ENCODE data around the gene DFFB. TPM values are rescaled to one million over a fixed set of nuclear protein-coding genes. Genes with fewer than 3 reads are reported as not detected.

DFFB gene
- total and polyA plus RNA-seq, 10 donors: 6.3 to 13.8 (median 10.3) TPM

DNA sequence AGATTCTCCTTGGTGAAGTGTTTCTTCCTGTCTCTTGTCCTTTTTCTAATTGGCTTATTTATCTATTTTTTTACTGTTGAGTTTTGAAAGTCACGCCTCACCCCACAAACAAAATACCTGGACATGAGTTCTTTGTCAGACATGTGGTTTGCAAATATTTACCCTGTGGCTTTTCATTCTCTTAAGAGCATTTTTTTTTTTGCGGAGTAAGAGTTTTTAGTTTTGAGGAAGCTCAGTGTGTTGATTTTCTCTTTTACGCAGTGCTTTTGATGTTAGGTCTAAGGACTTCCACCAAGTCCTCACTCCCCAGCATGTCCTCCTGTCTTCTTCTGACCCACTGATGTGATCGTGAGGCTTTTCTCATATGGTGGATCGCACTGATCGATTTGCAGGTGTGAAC, 7.6 kb downstream of the DFFB start:
- H3K9me3 ChIP-seq: no peaks in the 10 kb centered on the region
- 80 to 94% (median 84%) methylated on average over 6 of the region's 6 CpGs for WGBS, 5 donors
- no peak overlapping the region for H3K27ac ChIP-seq
- no peak overlapping the region for H3K4me3 ChIP-seq
- DNase-seq: no peak
- TF ChIP-seq, protein P1, sequence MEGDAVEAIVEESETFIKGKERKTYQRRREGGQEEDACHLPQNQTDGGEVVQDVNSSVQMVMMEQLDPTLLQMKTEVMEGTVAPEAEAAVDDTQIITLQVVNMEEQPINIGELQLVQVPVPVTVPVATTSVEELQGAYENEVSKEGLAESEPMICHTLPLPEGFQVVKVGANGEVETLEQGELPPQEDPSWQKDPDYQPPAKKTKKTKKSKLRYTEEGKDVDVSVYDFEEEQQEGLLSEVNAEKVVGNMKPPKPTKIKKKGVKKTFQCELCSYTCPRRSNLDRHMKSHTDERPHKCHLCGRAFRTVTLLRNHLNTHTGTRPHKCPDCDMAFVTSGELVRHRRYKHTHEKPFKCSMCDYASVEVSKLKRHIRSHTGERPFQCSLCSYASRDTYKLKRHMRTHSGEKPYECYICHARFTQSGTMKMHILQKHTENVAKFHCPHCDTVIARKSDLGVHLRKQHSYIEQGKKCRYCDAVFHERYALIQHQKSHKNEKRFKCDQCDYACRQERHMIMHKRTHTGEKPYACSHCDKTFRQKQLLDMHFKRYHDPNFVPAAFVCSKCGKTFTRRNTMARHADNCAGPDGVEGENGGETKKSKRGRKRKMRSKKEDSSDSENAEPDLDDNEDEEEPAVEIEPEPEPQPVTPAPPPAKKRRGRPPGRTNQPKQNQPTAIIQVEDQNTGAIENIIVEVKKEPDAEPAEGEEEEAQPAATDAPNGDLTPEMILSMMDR (IDR thresholded peaks at IDR 0.05 in 8 of 11, conservative IDR thresholded peaks at IDR 0.05 in 3 of 11): no peak
- TF ChIP-seq POLR2A (IDR thresholded peaks at IDR 0.05): no peak
- TF ChIP-seq POLR2AphosphoS5 (IDR thresholded peaks at IDR 0.05): no peak
- H3K4me1 ChIP-seq: no peaks in the 10 kb centered on the region
- intact Hi-C loops (cut with DNase I; ENCODE audit: low total_unique reads): no loop called here
- H3K36me3 ChIP-seq: peaks cover 0 to 67% (median 28%) of the 10 kb centered on the region in 6 donors
- no peaks in the 10 kb centered on the region for H3K27me3 ChIP-seq (replicated peaks in 1 of 7)

DNA sequence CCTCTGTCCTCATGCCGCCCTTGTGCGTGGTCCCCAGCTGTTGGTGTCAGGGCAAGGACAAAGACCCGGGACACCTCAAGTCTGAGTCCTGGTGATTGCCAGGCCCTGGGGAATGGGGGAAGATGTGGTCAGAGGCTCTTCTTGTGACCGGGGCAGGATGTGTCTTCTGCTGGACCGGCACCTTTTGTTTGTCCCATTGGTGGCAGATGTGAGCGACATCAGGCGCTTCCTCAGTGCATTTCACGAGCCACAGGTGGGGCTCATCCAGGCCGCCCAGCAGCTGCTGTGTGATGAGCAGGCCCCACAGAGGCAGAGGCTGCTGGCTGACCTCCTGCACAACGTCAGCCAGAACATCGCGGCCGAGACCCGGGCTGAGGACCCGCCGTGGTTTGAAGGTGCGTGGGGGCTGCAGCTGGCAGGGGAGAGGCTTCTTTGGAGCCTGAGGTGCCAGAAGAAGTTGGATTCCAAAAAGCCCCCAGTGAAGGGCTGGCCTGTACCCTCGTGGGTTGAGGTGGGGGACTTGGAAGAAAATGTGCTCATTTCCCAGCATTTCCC, 8.4 kb downstream of the DFFB start:
- intact Hi-C loops (cut with DNase I; ENCODE audit: low total_unique reads): no loop called here
- H3K4me1 ChIP-seq: no peaks in the 10 kb centered on the region
- no peak overlapping the region for H3K4me3 ChIP-seq
- TF ChIP-seq, protein P1 (IDR thresholded peaks at IDR 0.05 in 8 of 11, conservative IDR thresholded peaks at IDR 0.05 in 3 of 11): no peak
- TF ChIP-seq POLR2A (IDR thresholded peaks at IDR 0.05) (no peak), POLR2AphosphoS5 (IDR thresholded peaks at IDR 0.05) (no peak)
- no peaks in the 10 kb centered on the region for H3K9me3 ChIP-seq
- no peak overlapping the region for H3K27ac ChIP-seq
- peaks cover 0 to 75% (median 36%) of the 10 kb centered on the region in 6 donors for H3K36me3 ChIP-seq
- DNase-seq: no peak
- H3K27me3 ChIP-seq (replicated peaks in 1 of 7): no peaks in the 10 kb centered on the region
- 74 to 88% (median 85%) methylated on average over 7 to 18 of the region's 18 CpGs for WGBS, 5 donors

DNA sequence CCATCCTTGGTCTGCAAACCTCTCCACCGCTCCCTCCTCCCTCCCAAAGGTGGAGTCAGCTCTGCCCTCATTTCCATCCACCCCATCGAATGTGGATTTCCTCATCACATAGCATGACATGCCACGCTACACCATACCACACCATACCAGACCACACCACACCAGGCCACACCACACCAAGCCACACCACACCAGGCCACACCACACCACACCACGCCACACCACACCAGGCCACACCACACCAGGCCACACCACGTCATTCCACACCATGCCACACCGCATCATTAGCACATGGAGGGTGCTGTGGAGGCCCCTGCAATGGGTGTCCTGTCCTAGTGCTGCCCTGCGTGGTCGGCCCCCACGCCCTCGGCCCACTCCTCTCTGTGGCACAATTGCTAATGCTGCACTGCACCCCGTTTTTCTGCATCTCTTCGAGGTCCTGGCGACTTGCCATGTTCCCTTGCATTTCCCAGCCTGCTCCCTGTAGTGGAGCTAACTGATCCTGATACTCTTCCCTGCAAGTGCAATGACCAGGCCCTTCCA, 11.3 kb downstream of the DFFB start:
- no peak for TF ChIP-seq POLR2AphosphoS5 (IDR thresholded peaks at IDR 0.05)
- TF ChIP-seq, protein P1 (IDR thresholded peaks at IDR 0.05 in 8 of 11, conservative IDR thresholded peaks at IDR 0.05 in 3 of 11): no peak
- 77 to 96% (median 87%) methylated on average over 13 of the region's 13 CpGs for WGBS, 5 donors
- no peaks in the 10 kb centered on the region for H3K4me1 ChIP-seq
- no peak overlapping the region for H3K4me3 ChIP-seq
- no peaks in the 10 kb centered on the region for H3K9me3 ChIP-seq
- no peaks in the 10 kb centered on the region for H3K27me3 ChIP-seq (replicated peaks in 1 of 7)
- no peak for DNase-seq
- H3K27ac ChIP-seq: no peak overlapping the region
- intact Hi-C loops (cut with DNase I; ENCODE audit: low total_unique reads): no loop called here
- H3K36me3 ChIP-seq: peaks cover 0 to 90% (median 62%) of the 10 kb centered on the region in 6 donors

DNA sequence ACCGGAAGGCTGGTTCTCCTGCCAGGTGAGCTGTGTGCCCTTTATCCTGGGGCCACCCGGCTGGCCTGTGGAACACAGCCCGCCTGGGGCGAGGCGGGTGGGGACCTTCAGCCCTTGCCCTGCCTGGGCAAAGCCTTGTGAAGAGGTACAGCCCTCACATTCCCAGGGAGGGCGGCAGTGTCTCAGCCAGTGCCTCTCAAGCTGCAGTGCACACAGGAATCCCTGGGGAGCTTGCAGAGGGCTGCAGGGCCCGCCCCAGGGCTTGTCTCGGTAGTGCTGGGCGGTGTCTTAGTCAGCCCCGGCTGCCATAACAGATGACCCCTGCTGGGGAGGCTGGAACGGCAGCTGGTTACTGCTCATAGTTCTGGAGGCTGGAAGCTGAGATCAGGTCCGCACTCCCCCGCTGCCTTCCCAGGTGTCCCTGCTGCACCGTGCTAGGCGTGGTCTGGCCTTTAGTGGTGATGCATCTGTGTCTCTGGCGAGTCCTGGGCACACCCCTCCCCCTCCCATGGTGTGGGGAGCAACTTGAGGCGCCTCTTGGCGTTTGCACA, 12.6 kb downstream of the DFFB start:
- no peaks in the 10 kb centered on the region for H3K4me1 ChIP-seq
- no peaks in the 10 kb centered on the region for H3K27me3 ChIP-seq (replicated peaks in 1 of 7)
- intact Hi-C loops (cut with DNase I; ENCODE audit: low total_unique reads): no loop called here
- no peak overlapping the region for H3K4me3 ChIP-seq
- peaks cover 0 to 94% (median 68%) of the 10 kb centered on the region in 6 donors for H3K36me3 ChIP-seq
- TF ChIP-seq, protein P1 (IDR thresholded peaks at IDR 0.05 in 8 of 11, conservative IDR thresholded peaks at IDR 0.05 in 3 of 11): no peak
- TF ChIP-seq POLR2AphosphoS5 (IDR thresholded peaks at IDR 0.05): no peak
- TF ChIP-seq POLR2A (IDR thresholded peaks at IDR 0.05): no peak
- no peaks in the 10 kb centered on the region for H3K9me3 ChIP-seq
- no peak for DNase-seq
- WGBS, 5 donors: 85 to 90% (median 89%) methylated on average over 8 to 18 of the region's 18 CpGs
- no peak overlapping the region for H3K27ac ChIP-seq
